ENCODE measurements around the gene KHSRP.
"Not testable (repeated sequence)": the region's sequence is repeated elsewhere in the genome, so short reads cannot be mapped to it uniquely, and the experiment has no call there.

The KHSRP gene

DNA sequence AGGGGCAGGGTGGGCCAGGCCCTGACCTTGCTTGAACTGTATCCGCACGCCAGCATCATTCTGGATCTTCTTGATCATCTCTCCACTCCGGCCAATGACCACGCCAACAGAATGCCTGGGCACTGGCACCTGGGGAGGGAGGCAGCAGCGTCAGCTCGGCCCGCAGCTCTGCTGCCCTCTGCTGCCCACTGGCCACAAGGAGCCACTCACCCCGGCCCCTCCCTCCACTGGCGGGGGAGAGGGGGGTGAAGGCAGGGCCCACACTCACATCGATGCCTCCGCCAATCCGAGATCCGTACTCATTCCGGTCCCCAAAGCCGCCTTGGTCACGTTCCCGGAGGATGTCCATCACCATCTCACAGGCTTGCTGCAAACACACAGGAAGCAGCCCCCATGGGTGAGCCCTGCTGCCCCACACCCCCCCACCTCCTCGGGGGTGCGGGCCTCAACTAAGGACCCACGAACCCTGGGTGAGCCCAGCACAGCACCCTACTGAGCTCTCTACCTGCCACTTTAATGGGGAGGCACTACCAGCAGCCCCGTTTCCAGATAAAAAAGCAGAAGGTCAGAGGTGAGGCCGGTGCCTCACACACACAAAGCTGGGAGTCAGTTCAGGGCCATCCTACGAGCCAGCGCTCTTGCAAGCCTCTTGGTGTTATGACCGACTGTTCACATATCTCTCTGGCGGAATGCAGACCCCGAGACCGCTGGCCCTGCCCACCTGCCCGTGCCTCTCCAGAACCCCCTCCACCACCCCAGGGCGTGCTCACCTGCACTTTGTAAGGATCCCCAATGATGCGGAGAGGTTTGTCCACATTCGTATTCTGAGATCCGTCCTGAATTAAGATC, 6.7 kb downstream of the KHSRP start:
- no peak for DNase-seq (ENCODE audit: low spot score)

GRCh38 chr19:6416658-6417405, 7.8 kb downstream of the KHSRP start:
- no peak for DNase-seq (ENCODE audit: low spot score)

DNA sequence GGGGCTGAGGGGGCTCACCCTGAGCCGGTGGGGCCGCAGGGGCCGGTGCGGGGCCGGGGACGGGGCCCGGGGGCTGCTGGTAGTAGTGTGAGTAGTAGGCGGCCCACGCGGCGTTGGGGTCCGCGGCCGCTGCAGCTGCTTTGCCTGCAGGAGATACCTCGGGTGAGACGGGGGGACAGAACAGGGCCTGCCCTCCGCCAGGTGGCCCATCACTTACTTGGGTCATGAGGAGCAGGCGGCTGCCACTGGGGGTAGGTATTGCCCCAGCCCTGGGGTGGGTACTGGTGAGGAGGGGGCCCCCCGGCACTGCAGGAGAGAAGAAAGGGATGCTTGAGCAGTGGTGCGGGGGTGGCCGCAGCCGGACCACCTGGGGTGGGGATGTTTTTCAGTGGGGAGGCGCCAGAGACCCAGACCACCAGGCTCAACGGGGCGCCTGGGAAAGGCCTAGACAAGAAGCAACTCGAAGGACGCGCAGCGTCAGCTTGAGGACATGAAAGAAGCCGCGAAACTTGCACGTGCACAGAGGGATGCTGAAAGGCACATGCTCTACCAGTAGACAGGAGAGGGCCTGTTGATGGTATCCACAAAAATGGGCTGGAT, 8.9 kb downstream of the KHSRP start:
- DNase-seq (ENCODE audit: low spot score), result no peak

- no peak for DNase-seq (ENCODE audit: low spot score)
These were observed 9.6 kb downstream of the KHSRP start for GRCh38 chr19:6414793-6415590.

DNA sequence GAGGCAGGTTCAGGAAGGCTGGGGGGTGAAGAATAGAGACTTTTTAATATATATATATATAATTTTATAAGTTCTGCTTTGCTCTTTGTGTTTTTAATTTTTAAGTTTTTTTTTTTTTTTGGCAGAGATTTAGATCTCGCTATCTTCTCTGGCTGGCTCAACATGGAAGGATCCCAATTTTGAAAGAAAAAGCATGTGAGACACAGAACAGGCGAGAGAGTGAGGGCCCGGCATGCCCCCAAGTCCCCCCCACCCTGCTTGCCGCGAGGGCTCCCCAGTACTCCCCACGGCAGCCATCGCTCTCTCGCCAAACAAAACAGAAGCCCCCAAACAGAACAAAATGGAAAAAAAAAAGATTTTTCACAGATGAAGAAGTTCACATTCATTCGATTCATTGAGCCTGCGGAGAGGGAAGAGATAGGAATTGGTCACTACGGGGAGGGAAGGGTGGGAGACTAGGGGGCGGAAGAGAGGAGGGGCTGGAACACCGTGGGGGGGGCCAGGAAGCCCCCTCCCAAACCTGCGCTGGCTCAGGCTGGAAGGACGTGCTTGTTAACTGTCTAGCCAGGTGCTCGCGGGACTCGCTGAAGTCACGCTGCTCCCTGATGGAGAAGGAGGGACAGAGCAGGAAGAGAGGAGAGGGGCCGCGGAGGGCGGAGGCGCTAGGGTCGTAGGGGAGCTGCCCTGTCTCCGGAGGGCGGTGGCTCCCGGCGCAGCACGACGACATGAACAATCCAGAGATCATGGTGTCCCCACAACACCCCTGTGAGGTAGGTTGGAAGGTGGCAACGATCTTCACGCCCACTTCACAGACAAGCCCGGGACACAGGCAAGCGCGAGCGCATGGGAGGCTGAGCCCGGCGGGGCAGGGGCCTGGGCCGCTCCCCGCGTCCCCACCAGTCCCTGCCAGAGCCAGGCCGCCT, 10.6 kb downstream of the KHSRP start:
- no peak for DNase-seq (ENCODE audit: low spot score)

- DNase-seq (ENCODE audit: low spot score), result no peak
These were observed 11.3 kb downstream of the KHSRP start for GRCh38 chr19:6413291-6413690.

GRCh38 chr19:6412447-6413091, 12.0 kb downstream of the KHSRP start:
- DNase-seq (ENCODE audit: low spot score), result peak; percentile 34

GRCh38 chr19:6412061-6412446, 12.6 kb downstream of the KHSRP start:
- DNase-seq (ENCODE audit: low spot score), result no peak

DNA sequence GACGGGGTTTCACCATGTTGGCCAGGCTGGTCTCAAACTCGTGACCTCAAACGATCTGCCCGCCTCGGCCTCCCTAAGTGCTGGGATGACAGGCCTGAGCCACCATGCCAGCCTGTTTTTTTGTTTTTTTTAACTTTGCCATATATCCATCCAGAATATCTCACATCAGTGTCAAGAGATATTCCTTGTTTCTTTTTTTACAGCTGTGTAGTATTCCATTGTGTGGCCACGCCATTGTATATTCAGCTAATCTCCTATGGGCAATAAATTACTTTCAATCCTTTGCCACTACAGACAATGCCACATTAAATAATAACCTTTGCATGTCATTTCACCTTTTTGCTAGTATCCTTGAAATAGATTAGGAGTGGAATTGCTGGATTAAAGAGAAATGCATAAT, 15.3 kb downstream of the KHSRP start:
- DNase-seq (ENCODE audit: low spot score), result no peak

DNA sequence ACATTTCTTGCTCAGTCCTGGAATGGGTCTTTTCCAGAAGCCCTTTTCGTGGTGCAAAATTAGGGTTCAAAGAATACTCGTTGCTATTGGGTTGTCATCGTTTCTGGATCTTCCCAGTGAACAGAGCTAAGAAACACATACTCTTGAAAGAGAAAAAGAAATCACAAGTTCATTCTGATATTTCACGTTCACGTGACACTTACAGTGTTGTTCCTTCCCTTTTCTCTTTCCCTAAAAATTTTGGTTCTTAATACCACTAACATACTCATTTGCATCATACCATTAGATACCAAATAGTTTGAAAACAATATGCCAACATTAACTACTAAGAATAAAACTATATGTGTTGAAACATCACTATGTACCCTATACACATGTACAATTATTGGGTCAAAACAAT, 18.2 kb downstream of the KHSRP start:
- no peak for DNase-seq (ENCODE audit: low spot score)

DNA sequence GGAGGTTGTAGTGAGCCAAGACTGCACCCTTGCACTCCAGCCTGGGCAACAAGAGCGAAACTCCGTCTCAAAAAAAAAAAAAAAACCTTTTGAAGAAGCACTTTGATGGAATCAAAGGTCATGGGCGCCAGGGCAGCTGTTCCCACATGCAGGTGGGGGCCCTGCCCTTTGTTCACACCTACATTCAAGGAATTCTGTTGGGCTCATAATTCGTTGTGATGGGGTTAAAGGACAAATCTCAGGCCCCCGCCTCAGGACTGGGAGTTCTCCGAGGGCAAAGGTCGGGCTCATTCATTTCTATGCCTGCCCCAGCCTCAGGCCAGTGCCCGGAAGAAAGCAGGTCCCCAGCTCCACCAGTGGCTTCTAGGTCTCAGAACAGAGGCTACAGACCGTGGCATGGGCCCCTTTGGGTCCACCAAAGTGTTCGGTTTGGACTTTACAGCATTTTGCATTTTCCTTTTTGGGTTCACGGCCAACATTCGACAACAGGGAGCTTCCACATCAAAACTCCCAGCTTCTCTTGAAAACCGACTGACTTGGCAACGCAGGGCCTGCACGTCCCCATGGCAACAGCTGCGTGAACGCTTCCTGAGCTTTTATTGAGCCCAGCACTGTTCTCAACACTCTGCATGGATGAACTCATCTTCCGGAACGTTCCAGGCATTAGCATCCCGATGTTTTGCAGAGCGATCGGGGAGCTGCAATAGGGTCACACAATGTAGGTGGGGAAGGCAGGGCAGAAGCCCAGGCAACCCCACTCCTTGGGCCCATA, 21.6 kb downstream of the KHSRP start:
- no peak for DNase-seq (ENCODE audit: low spot score)

DNA sequence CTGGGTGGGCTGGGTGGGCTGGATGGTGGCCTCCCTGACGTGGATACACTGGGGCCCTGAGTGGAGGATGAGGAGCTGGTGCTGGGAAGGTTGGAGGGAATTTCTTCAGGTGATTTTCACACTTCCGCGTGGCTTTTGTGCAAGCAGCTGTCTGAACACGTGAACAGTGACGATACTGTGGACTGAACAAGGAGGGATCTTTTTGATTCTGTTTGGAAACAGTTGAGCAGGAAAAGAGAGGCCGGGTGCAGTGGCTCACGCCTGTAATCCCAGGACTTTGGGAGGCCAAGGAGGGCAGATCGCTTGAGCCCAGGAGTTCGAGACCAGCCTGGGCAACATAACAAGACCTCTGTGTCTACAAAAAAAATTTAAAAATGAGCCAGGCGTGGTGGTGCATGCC, 22.6 kb downstream of the KHSRP start:
- DNase-seq (ENCODE audit: low spot score), result no peak

DNA sequence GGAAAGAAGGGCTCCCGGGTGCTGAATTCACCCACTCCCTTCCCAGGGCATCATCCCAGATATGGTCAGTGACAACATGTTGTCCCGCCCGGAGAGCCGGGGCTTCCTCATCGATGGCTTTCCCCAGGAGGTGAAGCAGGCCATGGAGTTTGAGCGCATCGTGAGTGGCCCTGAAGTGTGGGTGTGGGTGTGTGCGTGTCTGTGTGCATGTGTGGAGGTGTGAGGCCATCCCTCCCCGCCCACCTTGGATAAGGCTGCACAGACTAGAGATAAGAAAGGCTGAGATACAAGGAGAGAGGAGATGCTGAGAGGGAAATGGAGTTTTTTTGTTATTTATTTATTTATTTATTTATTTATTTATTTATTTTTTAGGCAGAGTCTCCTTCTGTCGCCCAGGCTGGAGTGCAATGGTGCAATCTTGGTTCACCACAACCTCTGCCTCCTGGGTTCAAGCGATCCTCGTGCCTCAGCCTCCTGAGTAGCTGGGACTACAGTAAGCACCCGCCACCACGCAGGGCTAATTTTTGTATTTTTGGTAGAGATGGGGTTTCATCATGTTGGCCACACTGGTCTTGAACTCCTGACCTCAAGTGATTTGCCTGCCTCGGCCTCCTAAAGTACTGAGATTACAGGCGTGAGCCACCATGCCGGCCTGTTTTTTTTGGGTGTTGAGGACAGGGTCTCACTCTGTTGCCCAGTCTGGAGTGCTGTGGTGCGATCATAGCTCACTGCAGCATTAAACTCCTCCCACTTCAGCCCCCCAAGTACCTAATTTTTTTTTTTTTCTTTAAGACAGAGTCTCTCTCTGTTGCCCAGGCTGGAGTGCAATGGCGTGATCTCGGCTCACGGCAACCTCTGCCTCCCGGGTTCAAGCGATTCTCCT, 24.3 kb downstream of the KHSRP start:
- DNase-seq (ENCODE audit: low spot score), result not testable (repeated sequence)

GRCh38 chr19:6396305-6396704, 28.3 kb downstream of the KHSRP start:
- DNase-seq (ENCODE audit: low spot score), result no peak

GRCh38 chr19:6394831-6395230, 29.8 kb downstream of the KHSRP start:
- no peak for DNase-seq (ENCODE audit: low spot score)

DNA sequence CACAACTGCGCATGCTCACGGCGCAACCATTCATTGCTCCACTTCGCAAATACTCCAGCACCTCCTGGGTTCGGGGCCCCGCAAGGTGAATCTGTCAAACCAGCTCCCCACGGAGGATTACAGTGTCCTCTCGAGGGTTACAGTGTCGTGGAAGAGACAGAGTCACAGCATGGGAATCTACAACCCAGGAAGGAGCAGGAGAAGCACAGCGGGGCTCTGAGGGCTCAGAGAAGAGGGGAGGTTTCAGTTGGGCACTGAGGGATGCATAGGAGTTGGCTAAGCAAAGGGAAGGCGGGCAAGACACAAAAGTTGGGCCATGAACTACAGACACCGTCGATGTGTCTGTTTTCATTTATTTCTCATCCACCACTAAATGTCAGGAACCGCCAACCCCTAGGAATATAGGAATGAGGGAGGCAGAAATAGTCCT, 30.6 kb downstream of the KHSRP start:
- peak; percentile 74 for DNase-seq (ENCODE audit: low spot score)

DNA sequence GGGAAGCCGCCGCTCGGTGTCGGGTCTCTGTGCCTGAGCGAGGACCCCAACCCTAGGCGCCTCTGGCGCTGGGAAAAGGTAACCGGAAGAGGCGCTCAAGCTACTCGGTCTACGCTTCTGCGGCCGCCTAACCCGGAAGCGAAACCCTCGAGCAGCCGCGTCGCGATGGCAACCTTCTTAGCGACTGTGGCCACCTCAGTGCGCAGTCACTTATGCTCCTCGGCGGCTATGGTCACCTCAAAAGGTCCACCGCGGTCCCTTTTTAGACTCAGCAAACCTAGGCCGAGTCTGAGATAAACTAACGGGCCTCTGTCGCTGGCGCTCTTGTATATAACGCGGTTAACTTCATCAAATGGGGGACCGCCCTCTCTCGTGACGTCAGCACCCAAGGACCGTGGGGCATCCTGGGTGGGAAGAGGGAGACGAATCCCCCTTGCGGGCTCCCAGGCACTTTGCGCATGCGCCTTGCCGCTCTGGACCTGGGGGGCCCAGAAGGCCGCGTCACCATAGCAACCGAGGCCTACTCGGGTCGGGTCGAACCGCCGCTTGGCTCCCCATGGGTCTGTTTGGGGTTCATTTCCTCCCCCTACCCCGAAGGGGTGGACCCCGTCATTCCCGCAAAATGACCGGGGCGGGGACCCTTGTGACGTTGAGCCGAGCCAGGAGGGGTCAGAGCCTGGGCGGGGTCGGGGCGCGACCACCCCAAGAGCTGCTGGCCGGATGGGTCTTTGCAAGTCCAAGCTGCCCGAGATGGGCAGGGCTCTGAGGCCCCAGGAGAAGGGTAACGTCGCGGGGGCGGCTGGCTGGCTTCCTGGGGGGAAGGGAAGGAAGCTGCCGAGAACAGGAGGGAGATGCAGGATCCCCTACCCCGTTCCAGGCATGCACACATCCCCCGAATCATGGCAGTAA, 31.3 kb downstream of the KHSRP start, which contains the start of gene GTF2F1:
Gene GTF2F1, minus strand, starts transcription at position 91 of the 909 bp plus-strand sequence. CDS start 169 bp downstream, outside the sequence.
- peak; percentile 90 for DNase-seq (ENCODE audit: low spot score)

Data from CD4-positive, alpha-beta T cell treated with Interleukin-6 at 100 ng/mL for 8 hours (primary cell).